Ascending aorta (tissue), 2 donors: ENCODE data around the gene MPO. TPM values are rescaled to one million over a fixed set of nuclear protein-coding genes. Genes with fewer than 3 reads are reported as not detected.

Source experiments
- DNase-seq, 2 donors: peaks; one replicate each; pipeline ENCODE4 v3.0.0-alpha.2; 2019; ENCODE audit warnings: low spot score in 2 of 2
- H3K27ac ChIP-seq, 2 donors: fragments of 200-600 bp; sonication (generic); one replicate each; pipeline ENCODE4 v1.5.1; 2016 to 2017; ENCODE audit warnings: mild to moderate bottlenecking in 1 of 2
- H3K27me3 ChIP-seq: fragments of 200-600 bp; sonication (generic); one replicate; pipeline ENCODE4 v1.5.1; 2017
- H3K36me3 ChIP-seq, 2 donors: fragments of 200-600 bp; sonication (generic); one replicate each; pipeline ENCODE4 v1.5.1; 2016
- H3K4me1 ChIP-seq, 2 donors: fragments of 200-600 bp; sonication (generic); one replicate each; pipeline ENCODE4 v1.5.1; 2016 to 2017; ENCODE audit warnings: mild to moderate bottlenecking in 1 of 2
- H3K4me3 ChIP-seq, 2 donors: fragments of 200-600 bp; sonication (generic); one replicate each; pipeline ENCODE4 v1.5.1; 2016 to 2017; ENCODE audit warnings: mild to moderate bottlenecking in 1 of 2
- H3K9me3 ChIP-seq, 2 donors: fragments of 200-600 bp; sonication (generic); one replicate each; pipeline ENCODE4 v1.5.1; 2016
- intact Hi-C: fragments of 100-400 bp; cut with DNase I; formaldehyde crosslinking; loops from one replicate; pipeline ENCODE4 v1.15.1; 2023
- total RNA-seq: library from RNA; depleted of rRNA; stranded (reverse); fragments of >200 nt; gene quantifications from one replicate; pipeline ENCODE4 v1.1.0, GENCODE V29; 2016
- TF ChIP-seq, protein P1 (sequence below), 3 experiments: fragments of 200-600 bp in 2 of 3; fragments of 450-650 bp in 1 of 3; sonication (generic) in 2 of 3; IDR thresholded peaks; one replicate each; pipeline ENCODE4 v1.5.1; 2016 to 2019; ENCODE audit warnings: antibody characterized with exemption in 3 of 3, mild to moderate bottlenecking in 1 of 3, moderate library complexity in 1 of 3

Gene MPO
- total RNA-seq, 1 donor from 2014 or later: 1.8 TPM

DNA sequence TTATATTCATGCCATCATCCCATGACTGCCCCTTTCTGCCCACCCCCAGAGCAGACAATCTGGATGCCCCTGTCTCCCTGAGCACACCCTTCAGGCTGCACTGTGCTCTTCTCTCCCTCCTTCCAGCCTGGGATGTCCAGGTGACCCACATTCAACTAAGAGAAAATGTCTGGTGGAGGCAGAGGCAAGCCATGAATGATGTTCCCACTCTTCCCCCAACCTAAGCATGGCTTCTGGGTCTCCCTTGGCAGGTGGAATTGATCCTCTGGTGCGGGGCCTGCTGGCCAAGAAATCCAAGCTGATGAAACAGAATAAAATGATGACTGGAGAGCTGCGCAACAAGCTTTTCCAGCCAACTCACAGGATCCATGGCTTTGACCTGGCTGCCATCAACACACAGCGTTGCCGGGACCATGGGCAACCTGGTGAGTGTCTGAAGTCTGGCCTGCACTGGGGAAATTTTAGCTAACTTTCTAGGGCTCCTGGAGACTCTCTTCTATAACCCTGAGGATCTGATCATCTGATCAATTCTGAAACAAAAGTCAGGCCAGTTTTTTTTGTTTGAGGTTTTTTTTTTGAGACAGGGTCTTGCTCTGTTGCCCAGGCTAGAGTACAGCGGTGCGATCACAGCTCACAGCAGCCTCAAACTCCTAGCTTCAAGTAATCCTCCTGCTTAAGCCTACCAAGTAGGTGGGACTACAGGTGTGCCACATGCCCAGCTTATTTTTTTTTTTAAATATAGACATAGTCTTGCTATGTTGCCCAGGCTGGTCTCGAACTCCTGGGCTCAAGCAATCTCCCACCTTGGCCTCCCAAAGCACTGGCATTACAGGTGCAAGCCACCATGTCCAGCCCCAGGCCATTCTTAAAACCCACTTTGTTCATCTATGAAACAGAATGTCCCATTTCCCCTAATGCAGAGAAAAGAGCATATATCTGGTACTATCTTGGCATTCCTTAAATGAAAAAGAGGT lies 14.5 kb downstream of the MPO start:
- intact Hi-C loops: no loop called here
- TF ChIP-seq, protein P1, sequence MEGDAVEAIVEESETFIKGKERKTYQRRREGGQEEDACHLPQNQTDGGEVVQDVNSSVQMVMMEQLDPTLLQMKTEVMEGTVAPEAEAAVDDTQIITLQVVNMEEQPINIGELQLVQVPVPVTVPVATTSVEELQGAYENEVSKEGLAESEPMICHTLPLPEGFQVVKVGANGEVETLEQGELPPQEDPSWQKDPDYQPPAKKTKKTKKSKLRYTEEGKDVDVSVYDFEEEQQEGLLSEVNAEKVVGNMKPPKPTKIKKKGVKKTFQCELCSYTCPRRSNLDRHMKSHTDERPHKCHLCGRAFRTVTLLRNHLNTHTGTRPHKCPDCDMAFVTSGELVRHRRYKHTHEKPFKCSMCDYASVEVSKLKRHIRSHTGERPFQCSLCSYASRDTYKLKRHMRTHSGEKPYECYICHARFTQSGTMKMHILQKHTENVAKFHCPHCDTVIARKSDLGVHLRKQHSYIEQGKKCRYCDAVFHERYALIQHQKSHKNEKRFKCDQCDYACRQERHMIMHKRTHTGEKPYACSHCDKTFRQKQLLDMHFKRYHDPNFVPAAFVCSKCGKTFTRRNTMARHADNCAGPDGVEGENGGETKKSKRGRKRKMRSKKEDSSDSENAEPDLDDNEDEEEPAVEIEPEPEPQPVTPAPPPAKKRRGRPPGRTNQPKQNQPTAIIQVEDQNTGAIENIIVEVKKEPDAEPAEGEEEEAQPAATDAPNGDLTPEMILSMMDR (IDR thresholded peaks at IDR 0.05): no peak
- H3K4me1 ChIP-seq: no peaks in the 10 kb centered on the region

DNA sequence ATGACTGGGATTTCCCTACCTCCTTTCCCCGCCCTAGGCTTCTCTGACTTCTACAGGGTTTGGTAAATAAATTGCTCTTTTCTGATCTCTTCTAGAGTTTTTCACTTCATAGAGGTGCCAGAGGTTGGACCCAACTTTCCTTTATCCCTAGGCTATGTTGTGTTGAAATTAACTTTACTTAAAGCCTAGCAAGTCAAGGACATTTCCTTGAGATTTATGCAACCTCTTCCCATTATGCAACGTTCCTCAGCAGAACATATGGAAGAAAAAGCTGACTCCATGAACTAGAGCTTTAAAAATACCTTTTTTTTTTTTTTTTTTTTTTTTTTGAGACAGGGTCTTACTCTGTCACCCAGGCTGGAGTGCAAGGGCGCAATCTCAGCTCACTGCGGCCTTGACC lies 15.5 kb downstream of the MPO start:
- Histone ChIP-seq H3K27me3 (peaks cover 4% of the 10 kb centered on the region), H3K9me3 (no peaks in the 10 kb centered on the region), H3K4me1 (no peaks in the 10 kb centered on the region), H3K4me3 (no peak overlapping the region), H3K36me3 (no peaks in the 10 kb centered on the region), H3K27ac (no peak overlapping the region)
- DNase-seq: no peak
- intact Hi-C loops: no loop called here
- TF ChIP-seq, protein P1 (IDR thresholded peaks at IDR 0.05): no peak

More for the DNA sequence above, 14.5 kb downstream of the MPO start:
- Histone ChIP-seq H3K27ac (no peak overlapping the region), H3K4me3 (no peak overlapping the region), H3K9me3 (no peaks in the 10 kb centered on the region), H3K27me3 (no peaks in the 10 kb centered on the region), H3K36me3 (no peaks in the 10 kb centered on the region)
- no peak for DNase-seq

DNA sequence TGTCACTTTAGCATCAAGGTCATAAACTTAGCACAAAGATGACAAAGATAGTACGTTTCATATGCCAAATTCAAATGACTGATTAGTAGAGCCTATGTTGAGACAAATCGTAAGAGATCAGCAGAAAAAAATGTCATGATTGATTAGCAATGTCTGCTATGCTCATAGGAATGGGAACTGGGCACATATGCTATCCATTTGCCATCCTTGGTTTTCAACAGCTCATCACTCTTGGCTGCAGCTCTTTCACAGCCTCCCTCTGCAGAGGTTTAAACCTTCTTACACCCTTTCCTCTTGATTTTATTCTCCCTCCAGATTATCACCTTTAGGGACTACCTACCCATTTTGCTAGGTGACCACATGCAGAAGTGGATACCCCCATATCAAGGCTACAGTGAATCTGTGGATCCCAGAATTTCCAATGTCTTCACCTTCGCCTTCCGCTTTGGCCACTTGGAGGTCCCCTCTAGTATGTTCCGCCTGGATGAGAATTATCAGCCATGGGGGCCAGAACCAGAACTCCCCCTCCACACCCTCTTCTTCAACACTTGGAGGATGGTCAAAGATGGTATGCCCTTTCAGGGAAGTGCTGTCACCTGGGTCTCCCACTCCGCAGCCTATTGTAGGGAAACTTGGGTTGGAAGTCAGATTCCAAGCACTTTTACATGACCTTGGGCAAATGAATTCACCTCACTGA lies 16.2 kb downstream of the MPO start:
- H3K9me3 ChIP-seq: no peaks in the 10 kb centered on the region
- no peaks in the 10 kb centered on the region for H3K36me3 ChIP-seq
- TF ChIP-seq, protein P1 (IDR thresholded peaks at IDR 0.05): no peak
- H3K27ac ChIP-seq: no peak overlapping the region
- H3K4me3 ChIP-seq: no peak overlapping the region
- no peaks in the 10 kb centered on the region for H3K4me1 ChIP-seq
- H3K27me3 ChIP-seq: peaks cover 8% of the 10 kb centered on the region
- no peak for DNase-seq
- intact Hi-C loops: no loop called here

DNA sequence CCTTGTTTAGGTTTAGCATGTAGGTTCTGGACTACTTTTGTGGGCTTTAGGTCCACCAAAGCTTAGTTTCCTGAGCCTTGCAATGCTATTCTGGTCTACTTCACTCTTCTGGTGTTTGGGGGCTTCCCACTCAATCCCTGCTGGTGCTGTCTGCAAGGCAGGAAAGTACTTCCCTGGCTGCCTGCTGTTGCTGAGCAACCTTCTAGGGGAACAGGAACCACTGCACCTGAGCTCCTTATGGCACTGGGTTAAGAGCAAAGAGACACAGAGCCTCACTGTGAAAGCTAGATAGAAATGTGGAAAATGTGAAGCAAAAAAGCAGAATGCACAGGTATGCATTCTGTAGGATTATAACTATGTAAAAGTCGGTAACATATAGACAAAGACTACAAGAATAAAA lies 17.0 kb downstream of the MPO start:
- intact Hi-C loops: no loop called here
- TF ChIP-seq, protein P1 (IDR thresholded peaks at IDR 0.05): no peak
- no peaks in the 10 kb centered on the region for H3K9me3 ChIP-seq
- no peak overlapping the region for H3K4me3 ChIP-seq
- DNase-seq: no peak
- H3K27me3 ChIP-seq: peaks cover 8% of the 10 kb centered on the region
- H3K36me3 ChIP-seq: no peaks in the 10 kb centered on the region
- H3K27ac ChIP-seq: no peak overlapping the region
- no peaks in the 10 kb centered on the region for H3K4me1 ChIP-seq

DNA sequence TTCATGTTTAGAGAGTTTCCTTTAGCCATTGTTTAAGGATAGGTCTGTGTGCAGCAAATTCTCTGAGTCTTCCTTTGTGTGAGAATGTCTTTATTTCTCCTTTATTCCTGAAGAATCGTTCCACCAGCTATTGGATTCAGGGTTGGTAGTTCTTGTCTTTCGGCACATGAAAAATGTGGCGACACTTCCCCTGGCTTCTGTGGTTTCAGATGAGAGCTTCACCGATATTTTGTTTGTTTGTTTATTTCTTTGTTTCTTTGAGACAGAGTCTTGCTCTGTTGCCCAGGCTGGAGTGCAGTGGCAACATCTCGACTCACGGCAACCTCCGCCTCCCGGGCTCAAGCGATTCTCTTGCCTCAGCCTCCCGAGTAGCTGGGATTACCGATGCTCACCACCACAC lies 18.6 kb downstream of the MPO start:
- Histone ChIP-seq H3K9me3 (no peaks in the 10 kb centered on the region), H3K27me3 (peaks cover 8% of the 10 kb centered on the region), H3K4me1 (no peaks in the 10 kb centered on the region), H3K4me3 (no peak overlapping the region), H3K27ac (no peak overlapping the region), H3K36me3 (no peaks in the 10 kb centered on the region)
- TF ChIP-seq, protein P1 (IDR thresholded peaks at IDR 0.05): no peak
- peak in 1 of 2 donors; percentile 12 for DNase-seq
- intact Hi-C loops: no loop called here
